ENCODE measurements around the gene DIRAS1.
"Not testable (repeated sequence)": the region's sequence is repeated elsewhere in the genome, so short reads cannot be mapped to it uniquely, and the experiment has no call there.

The DIRAS1 gene

GRCh38 chr19:2675892-2676291 is 45.3 kb downstream of the DIRAS1 start:
- H3K4me3 ChIP-seq (ENCODE audit: low read depth, low read length) = no peak overlapping the region
- TF ChIP-seq CTCF (IDR thresholded peaks at IDR 0.05; ENCODE audit: low read depth, low read length, missing control alignments) = no peak
- DNase-seq (ENCODE audit: low read depth) = no peak

GRCh38 chr19:2670217-2670616 is 51.0 kb downstream of the DIRAS1 start:
- no peak for TF ChIP-seq CTCF (IDR thresholded peaks at IDR 0.05; ENCODE audit: low read depth, low read length, missing control alignments)
- H3K4me3 ChIP-seq (ENCODE audit: low read depth, low read length) = no peak overlapping the region

GRCh38 chr19:2668175-2668763 is 52.9 kb downstream of the DIRAS1 start:
- no peak for DNase-seq (ENCODE audit: low read depth)
- peak overlapping the region; percentile 13 for H3K4me3 ChIP-seq (ENCODE audit: low read depth, low read length)
- no peak for TF ChIP-seq CTCF (IDR thresholded peaks at IDR 0.05; ENCODE audit: low read depth, low read length, missing control alignments)

More at GRCh38 chr19:2670217-2670616, 51.0 kb downstream of the DIRAS1 start:
- no peak for DNase-seq (ENCODE audit: low read depth)

GRCh38 chr19:2667349-2667748 is 53.8 kb downstream of the DIRAS1 start:
- not testable (repeated sequence) for DNase-seq (ENCODE audit: low read depth); H3K4me3 ChIP-seq (ENCODE audit: low read depth, low read length)

GRCh38 chr19:2666344-2666994 is 54.7 kb downstream of the DIRAS1 start:
- H3K4me3 ChIP-seq (ENCODE audit: low read depth, low read length) = no peak overlapping the region
- TF ChIP-seq CTCF (IDR thresholded peaks at IDR 0.05; ENCODE audit: low read depth, low read length, missing control alignments) = no peak
- no peak for DNase-seq (ENCODE audit: low read depth)

- DNase-seq (ENCODE audit: low read depth) = no peak
- no peak overlapping the region for H3K4me3 ChIP-seq (ENCODE audit: low read depth, low read length)
- TF ChIP-seq CTCF (IDR thresholded peaks at IDR 0.05; ENCODE audit: low read depth, low read length, missing control alignments) = no peak
These were observed 56.1 kb downstream of the DIRAS1 start for GRCh38 chr19:2665103-2665502.
